ENCODE data around the gene AJM1.
"Not testable (repeated sequence)": the region's sequence is repeated elsewhere in the genome, so short reads cannot be mapped to it uniquely, and the experiment has no call there.

The AJM1 gene

GRCh38 chr9:136831002-136831719, 11.1 kb upstream of the AJM1 start:
- no peaks in the 10 kb centered on the region for H3K4me1 ChIP-seq (ENCODE audit: low read length)
- H3K4me3 ChIP-seq (ENCODE audit: low read length): no peak overlapping the region
- no peaks in the 10 kb centered on the region for H3K27me3 ChIP-seq (ENCODE audit: low read depth, low read length)
- peaks cover 28% of the 10 kb centered on the region for H3K36me3 ChIP-seq (replicated peaks; ENCODE audit: low read depth, low read length)
- H3K79me2 ChIP-seq (ENCODE audit: low read length): no peaks in the 10 kb centered on the region
- TF ChIP-seq EZH2phosphoT487 (IDR thresholded peaks at IDR 0.05; ENCODE audit: low read depth): no peak
- no peak for TF ChIP-seq CTCF (IDR thresholded peaks at IDR 0.05; ENCODE audit: low read depth, low read length)
- H3K27ac ChIP-seq (ENCODE audit: low read length): no peak overlapping the region
- no peaks in the 10 kb centered on the region for H3K9me3 ChIP-seq (ENCODE audit: insufficient read depth, low read length)
- no peak overlapping the region for H3K9ac ChIP-seq (ENCODE audit: low read length)
- H2AFZ ChIP-seq (ENCODE audit: low read depth, low read length): no peak overlapping the region
- H4K20me1 ChIP-seq (ENCODE audit: insufficient read depth, low read length): no peaks in the 10 kb centered on the region
- no peak overlapping the region for H3K4me2 ChIP-seq (ENCODE audit: low read length)

GRCh38 chr9:136831720-136832104, 10.6 kb upstream of the AJM1 start:
- H2AFZ ChIP-seq (ENCODE audit: low read depth, low read length): no peak overlapping the region
- H3K9me3 ChIP-seq (ENCODE audit: insufficient read depth, low read length): no peaks in the 10 kb centered on the region
- no peaks in the 10 kb centered on the region for H3K79me2 ChIP-seq (ENCODE audit: low read length)
- H3K4me2 ChIP-seq (ENCODE audit: low read length): no peak overlapping the region
- H3K36me3 ChIP-seq (replicated peaks; ENCODE audit: low read depth, low read length): peaks cover 27% of the 10 kb centered on the region
- no peak overlapping the region for H3K4me3 ChIP-seq (ENCODE audit: low read length)
- no peak overlapping the region for H3K27ac ChIP-seq (ENCODE audit: low read length)
- H4K20me1 ChIP-seq (ENCODE audit: insufficient read depth, low read length): no peaks in the 10 kb centered on the region
- no peak overlapping the region for H3K9ac ChIP-seq (ENCODE audit: low read length)
- no peaks in the 10 kb centered on the region for H3K4me1 ChIP-seq (ENCODE audit: low read length)
- TF ChIP-seq CTCF (IDR thresholded peaks at IDR 0.05; ENCODE audit: low read depth, low read length): no peak
- TF ChIP-seq EZH2phosphoT487 (IDR thresholded peaks at IDR 0.05; ENCODE audit: low read depth): no peak
- H3K27me3 ChIP-seq (ENCODE audit: low read depth, low read length): no peaks in the 10 kb centered on the region

GRCh38 chr9:136832581-136832980, 9.7 kb upstream of the AJM1 start:
- no peaks in the 10 kb centered on the region for H4K20me1 ChIP-seq (ENCODE audit: insufficient read depth, low read length)
- H3K4me3 ChIP-seq (ENCODE audit: low read length): no peak overlapping the region
- TF ChIP-seq EZH2phosphoT487 (IDR thresholded peaks at IDR 0.05; ENCODE audit: low read depth): no peak
- TF ChIP-seq CTCF (IDR thresholded peaks at IDR 0.05; ENCODE audit: low read depth, low read length): no peak
- H3K9ac ChIP-seq (ENCODE audit: low read length): no peak overlapping the region
- no peak overlapping the region for H2AFZ ChIP-seq (ENCODE audit: low read depth, low read length)
- no peaks in the 10 kb centered on the region for H3K4me1 ChIP-seq (ENCODE audit: low read length)
- no peaks in the 10 kb centered on the region for H3K79me2 ChIP-seq (ENCODE audit: low read length)
- no peaks in the 10 kb centered on the region for H3K9me3 ChIP-seq (ENCODE audit: insufficient read depth, low read length)
- H3K4me2 ChIP-seq (ENCODE audit: low read length): no peak overlapping the region
- H3K27me3 ChIP-seq (ENCODE audit: low read depth, low read length): no peaks in the 10 kb centered on the region
- peaks cover 27% of the 10 kb centered on the region for H3K36me3 ChIP-seq (replicated peaks; ENCODE audit: low read depth, low read length)
- no peak overlapping the region for H3K27ac ChIP-seq (ENCODE audit: low read length)

- H3K9me3 ChIP-seq (ENCODE audit: insufficient read depth, low read length); H3K4me1 ChIP-seq (ENCODE audit: low read length); H3K27ac ChIP-seq (ENCODE audit: low read length); H3K27me3 ChIP-seq (ENCODE audit: low read depth, low read length); H3K4me2 ChIP-seq (ENCODE audit: low read length); H4K20me1 ChIP-seq (ENCODE audit: insufficient read depth, low read length); H3K4me3 ChIP-seq (ENCODE audit: low read length); H3K9ac ChIP-seq (ENCODE audit: low read length); H2AFZ ChIP-seq (ENCODE audit: low read depth, low read length); H3K79me2 ChIP-seq (ENCODE audit: low read length): not testable (repeated sequence)
- peaks cover 21% of the 10 kb centered on the region for H3K36me3 ChIP-seq (replicated peaks; ENCODE audit: low read depth, low read length)
Observed at GRCh38 chr9:136833381-136834048, 8.8 kb upstream of the AJM1 start.

All from OCI-LY3 (cell line).